SU-DHL-6 (cell line): ENCODE results near the gene LTBP1.

Experiments
- CTCF ChIP-seq: fragments of 200-600 bp; sonication (generic); IDR thresholded peaks from one replicate; pipeline ENCODE4 v1.5.1; 2017; ENCODE audit warnings: antibody characterized with exemption, mild to moderate bottlenecking, low read length, moderate library complexity; ENCODE audit not compliant: insufficient read depth, poor library complexity, severe bottlenecking
- EZH2phosphoT487 ChIP-seq: fragments of 200-600 bp; sonication (generic), shearing (Covaris generic); conservative IDR thresholded peaks from 2 replicates; pipeline ENCODE4 v1.6.1; 2018; ENCODE audit warnings: mild to moderate bottlenecking, antibody characterized with exemption, low read length, moderate library complexity, mixed read lengths

GRCh38 chr2:33408109-33408508 lies 461.4 kb downstream of the LTBP1 start:
- TF ChIP-seq CTCF (no peak), EZH2phosphoT487 (no peak)
